Suppressor macrophage treated with lipopolysaccharide for 1 hour (primary cell): Measurements from ENCODE around the gene PDE9A.
"Not testable (repeated sequence)": the region's sequence is repeated elsewhere in the genome, so short reads cannot be mapped to it uniquely, and the experiment has no call there.

Experiments used
- DNase-seq, 3 donors: peaks; one replicate each; pipeline ENCODE4 v3.0.0-alpha.2; 2020 to 2022

PDE9A gene

DNA sequence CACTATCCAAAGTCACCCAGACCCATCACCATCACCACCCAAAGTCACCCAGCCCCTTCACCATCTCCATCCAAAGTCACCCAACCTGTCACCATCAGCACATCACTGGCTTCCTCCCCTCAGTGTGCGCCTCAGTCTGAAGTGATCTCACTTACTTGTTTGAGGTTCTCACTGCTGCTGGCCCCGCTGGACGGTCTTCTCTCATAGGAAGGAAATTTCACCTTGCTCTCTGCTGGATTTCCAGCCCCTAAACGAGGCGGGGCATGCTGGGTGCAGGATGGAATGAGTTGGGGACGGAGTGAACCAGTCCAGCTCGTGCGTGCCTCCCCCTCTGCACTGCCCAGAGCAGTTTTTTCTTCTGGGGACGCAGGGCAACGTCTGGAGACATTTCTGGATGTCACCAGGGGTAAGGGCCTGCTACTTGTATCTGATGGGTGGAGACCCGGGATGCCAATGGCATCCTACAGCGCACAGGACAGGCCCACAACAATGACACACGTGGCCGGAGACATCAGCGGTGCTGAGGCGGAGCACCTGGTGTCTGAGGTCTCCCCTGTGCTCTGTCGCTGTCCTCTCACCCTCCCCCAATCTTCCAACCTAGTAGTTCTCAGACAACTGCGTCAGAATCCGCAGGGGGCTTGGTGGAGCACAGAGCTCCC lies 38.6 kb downstream of the PDE9A start:
- no peak for DNase-seq

DNA sequence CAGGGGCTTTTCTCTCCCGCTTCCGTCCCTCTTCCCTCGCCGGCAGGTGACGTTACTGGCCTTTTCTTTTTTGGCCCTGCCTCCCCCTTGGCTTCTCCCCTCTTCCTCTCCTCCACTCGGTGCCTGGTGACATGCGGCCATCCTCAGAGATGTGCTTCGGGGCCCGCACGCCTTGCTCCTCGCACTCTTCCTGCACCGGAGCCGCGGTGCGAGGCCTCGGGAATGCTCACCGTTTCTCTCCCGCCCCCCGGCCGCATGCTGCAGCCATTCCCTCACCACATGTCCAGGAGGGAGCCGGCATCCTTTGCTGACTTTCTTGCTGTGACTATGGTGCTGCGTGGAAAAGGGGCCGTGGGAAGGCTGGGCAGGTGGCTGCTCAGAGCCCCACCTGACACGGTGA lies 39.3 kb downstream of the PDE9A start:
- no peak for DNase-seq

DNA sequence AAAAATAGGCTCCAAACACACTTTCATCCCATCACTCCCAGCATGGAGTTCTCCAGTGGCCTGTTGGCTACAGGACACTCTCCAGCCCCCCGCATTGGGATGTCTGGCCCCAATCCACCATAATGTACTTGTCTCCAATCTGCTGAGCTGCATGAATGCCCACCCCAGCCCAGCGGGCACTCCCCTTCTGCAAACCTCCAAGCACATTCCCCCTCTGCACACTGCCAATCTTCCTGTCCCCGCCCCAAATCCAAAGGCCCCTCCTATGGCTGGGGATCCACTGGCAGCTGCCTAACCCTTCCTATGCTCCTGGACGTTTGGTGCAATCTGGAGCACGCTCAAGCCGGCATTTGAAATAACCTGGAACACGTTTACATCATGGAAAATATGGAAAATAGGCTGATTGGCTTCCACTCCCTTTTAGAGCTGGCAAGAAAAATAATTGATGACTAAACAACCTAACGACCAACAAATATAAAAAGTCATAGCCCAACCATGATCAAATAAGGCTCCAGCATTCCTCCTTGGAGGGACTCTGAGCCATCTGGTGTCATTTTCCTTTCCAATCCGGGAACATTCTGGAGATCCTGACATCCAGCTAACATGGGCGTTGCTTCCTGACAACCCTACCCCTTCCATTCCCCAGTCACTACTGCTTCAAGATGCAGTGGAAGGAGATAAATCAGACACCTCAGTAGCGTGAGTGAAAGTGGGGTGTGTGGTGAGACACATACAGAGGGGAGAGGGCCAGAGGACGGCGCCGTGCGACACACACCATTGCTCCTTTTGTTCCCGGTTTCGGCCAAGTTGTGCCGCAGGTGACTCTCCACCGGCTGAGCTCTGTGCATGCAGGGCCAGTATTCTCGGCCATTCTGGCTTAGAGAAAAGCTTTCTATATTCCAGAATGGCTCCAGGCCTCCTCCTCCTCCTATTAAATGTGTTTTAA lies 41.6 kb downstream of the PDE9A start:
- no peak for DNase-seq

DNA sequence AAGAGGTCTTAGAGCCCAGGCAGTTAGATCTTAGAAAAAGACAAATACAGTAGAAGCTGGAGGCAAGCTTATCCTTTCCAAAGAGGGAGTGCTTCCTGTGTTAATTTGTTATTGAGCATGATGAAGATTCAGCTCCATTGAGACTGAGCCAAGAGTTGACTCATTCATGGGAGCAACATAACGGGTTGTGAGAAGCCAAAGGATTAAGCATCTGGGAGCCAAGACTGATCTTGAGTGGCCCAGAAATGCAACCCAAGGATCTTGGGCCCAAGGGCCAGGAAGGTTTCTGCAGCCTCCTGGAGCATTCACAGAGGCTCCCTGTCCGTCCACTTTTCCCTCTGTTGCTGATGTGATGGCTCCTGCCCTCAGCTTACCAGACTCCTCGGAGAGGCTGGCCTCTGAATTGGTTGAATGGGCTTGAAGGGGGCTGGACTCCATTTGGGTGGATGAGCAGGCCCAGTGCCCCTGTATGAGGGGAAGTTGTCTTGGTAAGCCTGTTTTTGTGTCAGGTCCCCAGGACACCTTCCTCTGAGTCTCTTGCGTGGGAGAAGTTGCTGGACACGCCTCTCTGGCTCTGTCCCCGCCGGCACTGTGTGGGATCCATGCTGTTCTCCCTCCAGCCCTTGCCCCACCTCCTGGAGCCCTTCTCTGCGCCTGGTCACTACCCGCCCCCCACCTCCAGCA lies 42.4 kb downstream of the PDE9A start:
- DNase-seq: no peak

DNA sequence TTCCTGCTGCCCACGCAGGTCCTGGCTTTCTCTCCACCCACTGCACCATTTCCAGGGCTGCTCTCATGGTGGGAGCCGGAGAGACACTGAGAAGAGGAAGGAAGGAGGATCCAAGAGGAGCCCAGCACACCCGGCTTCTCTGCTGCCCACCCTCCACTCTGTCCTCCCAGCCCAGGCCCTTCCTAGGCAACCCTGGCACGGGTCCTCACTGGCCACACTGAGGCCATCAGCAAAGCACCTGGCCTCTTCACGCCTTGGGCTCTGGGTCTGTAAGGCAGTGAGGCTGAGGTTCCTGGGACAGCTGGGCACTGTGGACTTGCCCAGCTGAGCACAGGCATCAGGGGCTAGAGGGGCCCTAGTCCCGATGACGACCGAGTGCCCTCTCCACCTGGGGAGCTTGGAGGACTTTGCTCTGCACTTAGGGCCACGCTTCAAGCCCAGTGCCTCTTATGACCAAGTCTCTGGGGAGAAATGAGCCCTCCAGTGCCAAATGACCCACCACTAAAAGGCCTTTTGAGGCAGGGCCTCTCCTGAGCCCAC lies 43.1 kb downstream of the PDE9A start:
- DNase-seq: no peak

DNA sequence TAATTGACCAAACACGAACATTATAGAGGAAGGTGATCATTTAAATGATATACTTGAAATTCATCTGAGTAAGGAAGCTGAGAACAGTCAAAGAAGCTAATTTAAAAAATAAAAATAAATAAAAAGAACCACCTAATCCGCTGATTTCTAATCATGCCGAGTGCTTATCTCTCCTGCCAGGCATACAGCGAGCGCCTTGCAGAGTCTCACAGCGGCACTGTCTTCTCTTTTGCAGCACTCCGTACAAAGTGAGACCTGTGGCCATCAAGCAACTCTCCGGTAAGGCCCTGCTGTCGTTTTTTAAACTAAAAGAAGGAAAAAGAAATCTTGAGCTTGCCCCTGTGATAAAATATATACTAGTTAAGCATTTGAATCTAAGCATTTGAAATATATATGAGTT lies 45.3 kb downstream of the PDE9A start:
- no peak for DNase-seq

DNA sequence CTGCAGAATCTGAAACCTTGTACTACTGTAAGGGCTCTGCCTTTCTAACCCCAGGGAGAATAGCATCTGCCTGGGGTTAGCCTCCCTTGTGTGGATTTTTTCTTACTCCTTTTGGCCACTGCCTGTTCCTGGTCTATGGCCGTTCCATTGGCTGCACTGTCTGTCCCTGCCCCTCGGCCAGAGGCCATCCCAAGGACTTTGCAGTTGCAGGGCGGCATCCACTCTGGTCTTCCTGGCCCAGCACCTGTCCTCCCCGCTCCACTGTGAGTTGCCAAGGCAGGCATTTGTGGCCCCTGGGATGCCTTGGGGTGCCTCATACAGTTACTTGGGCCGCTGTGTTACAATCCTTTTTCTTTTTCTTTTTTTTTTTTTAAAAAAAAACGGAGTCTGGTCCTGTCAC lies 45.8 kb downstream of the PDE9A start:
- DNase-seq: no peak

DNA sequence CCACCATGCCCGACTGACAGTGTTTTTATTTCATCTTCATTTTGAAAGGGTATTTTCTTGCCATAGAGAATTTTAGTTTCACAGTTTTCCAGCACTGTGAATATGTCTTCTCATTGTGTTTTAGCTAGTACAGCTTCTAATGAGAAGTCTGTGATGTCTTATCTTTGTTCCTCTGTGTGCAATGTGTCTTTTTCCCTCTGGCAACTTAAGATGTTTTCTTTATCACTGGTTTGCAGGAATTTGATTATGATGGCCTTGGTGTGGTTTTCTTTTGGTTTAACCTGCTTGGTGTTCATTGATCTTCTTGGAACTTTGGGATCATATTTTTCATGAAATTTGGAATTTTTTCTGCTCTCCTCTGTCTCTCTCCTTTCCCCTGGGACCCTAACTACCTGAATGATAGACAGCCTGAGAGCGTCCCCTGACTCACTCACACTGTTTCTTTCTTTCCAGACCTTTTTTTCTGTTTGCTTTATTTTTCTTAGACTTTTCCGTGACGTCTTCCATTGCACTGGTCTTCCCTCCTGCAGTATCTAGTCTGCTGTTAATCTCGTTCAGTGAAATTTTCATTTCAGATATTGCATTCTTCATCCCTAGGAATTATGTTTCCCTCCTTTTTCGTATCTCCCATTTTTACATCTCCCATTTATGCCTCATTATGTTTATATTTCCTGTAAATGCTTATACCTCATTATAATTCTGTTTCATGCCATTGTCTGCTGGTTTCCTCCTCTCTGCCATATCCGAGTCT lies 48.5 kb downstream of the PDE9A start:
- no peak for DNase-seq

DNA sequence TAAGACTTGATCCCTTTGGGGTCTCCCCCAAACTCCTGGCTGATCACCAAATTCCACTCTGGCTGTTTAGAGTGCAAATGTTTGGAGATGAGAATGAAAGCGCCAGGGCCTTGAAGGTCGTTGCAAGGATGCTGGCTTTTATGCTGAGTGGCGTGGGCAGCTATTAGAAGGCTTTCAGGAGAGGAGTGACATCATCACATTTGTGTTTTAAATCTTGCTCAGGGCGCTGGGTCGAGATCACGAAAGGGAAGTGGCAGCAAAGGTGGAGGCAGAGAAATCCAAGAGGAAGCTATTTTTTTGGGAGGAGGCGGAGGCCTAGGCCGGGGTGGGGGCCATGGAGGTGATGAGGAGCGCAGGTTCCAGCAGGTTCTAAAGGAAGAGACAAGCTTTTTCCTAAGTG lies 49.3 kb downstream of the PDE9A start:
- DNase-seq: no peak

DNA sequence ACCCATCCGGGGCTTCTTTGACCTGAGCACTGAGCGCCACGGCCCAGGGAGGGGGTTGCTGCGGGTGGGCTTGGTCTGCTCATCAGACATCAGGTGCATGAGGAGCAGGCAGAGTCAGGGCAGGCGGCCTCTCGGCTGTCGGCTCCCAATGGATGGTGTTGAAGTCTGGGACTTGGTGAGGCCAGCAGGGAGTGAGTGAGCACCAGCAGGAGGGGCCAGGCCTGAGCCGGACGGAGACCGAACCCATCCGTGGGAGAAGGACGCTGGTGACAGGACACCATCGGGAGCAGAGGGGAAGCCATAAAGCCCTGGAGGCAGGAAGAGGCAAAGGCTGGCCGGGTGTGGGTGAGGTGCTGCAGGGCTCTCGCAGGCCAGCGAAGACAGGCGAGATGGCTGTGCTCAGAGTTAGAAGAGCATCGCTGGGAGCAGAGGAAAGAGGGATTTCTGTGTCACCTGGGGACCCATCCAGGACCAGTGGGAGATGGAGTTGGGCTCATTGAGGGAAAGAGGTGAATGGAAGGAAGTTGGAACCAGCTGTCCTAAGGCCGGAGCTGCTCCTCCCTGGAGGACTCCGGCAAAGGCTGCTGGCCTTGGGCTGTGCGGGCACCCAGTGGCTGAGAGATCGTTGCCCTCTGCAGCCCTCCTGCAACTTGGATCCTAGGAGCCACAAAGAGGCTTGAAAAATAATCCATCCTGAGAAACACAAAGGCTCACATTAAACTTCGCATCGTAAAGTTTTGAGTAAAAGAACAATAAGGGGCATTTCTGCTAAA lies 49.9 kb downstream of the PDE9A start:
- DNase-seq: no peak

DNA sequence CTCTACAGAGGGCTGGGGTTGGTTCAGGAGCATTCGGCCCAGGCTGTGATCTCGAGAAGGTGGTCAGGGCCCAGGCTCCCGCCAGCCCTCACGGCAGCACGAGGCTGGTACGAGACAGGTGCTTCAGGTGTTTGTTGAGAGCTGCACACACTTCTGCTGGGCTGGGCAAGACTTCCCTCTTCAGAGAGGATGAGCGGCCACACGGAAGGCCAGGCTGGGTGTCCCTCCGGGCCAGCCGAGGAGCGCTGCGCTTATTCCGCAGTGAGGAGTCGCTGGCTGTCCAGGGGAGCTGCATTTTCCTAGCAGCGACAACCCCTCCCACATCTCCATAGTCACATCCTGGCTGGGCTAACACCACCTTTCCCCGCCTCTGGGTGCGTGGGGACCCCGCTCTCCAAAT lies 50.5 kb downstream of the PDE9A start:
- no peak for DNase-seq

DNA sequence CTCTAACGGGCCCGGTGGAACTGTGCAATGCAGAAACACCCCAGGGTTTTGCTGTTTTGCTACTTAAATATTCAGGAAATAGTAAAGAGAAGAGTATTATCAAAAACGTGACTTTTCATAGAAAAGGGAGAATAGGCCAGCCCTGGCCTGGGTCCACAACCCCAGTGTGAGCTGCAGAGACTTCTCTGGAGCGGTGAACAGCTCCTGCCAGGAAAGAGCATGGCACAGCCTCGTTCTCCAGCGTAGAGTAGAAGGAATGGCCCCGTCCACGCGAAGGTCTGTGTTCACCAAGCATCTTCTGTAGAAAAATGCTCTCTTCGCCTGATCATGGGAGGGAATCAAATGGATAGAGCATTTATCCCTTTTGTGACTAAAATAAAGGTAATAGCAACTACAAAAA lies 51.4 kb downstream of the PDE9A start:
- DNase-seq: no peak

DNA sequence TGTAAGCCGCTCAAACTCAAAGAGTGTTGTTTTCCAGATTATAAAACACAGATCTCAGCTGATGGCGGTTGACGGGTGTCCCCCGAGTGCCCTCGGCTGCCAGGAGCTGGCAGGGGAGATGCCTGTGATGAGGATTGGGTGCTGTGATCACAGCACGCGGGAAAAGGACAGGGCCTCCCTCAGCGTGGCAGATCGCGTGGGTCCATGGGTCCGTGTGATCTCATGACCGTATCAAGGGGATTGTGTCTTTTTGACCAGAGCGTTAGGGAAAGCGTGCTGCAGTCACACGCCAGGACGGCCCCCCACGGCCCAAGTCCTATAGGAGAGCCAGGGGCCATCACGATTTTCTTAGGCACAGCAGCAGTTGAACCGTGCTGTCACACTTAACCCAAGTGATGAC lies 51.9 kb downstream of the PDE9A start:
- DNase-seq: no peak

DNA sequence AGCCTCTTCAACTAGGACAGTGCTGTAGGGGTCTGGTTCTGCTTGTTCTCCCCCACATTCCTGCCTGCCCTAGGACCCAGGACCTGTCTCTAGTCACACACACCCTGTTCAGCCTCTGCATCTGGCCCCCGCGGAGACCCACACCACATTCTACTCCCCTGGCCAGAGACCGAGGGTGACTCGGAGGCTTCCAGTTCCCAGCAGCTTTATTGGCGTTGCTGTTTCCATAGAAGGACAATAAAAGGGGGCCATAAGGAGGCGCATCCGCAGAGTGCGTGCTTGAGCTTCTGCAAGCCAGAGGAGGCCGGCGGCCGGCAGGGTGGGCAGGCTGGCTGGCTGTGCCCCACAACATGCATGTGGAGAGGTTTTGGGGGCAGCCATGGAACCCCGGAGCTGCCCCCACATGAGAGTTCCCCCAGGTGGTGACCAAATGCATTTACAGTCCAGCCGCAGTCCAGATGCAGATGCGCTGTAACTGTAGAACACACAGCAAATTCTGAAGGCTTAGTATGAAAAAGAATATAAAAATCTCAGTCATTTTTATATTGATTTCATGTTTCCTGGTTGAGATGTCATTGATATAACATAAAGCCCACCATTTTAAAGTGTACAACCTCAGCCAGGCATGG lies 52.4 kb downstream of the PDE9A start:
- no peak for DNase-seq

DNA sequence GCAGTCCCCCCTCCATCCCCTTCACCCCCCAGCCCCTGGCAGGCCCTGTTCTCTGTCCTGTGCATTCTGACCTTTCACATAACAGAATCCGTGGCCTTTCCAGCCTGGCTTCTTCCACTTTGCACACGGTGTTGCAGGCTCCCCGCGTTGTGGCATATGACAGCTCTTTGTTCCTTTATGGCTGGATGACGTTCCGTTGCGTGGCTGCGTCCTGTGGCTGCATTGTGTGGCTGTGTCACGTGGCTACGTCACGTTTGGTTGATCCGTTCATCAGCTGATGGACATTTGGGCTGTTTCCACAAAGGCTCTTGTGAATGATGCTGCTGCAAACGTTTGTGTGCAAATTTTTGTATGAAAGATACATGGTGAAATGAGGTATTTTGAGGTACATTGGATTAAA lies 53.3 kb downstream of the PDE9A start:
- DNase-seq: no peak

DNA sequence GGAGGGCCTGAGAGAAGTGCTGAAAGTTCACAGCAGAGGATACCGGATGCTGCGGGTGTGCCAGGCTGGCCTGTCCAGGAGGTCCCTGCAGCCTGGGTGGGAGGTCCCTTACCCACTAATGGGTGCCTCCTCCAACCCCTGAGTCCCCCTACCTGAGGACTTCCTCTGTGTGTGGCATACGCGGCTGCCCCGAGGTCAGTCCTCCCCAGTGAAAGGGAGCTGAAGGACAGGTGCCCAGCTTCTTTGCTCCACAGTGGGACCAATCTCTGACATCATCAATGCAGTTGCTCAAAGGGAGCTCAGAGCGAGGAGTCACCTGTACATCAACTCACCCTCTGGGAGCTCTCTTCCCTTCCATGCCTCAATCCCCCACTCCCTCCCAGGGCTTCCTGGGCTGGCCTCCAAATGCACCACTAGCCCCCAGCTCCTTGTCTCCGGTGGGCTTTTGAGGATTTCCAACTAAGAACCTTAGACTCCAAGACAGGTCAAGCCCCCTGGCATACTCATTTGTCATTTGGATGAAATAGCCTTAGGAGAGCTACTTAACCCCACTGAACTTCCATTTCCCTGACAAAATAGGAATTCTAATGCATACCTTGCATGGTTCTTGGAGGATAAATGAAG lies 53.9 kb downstream of the PDE9A start:
- DNase-seq: no peak

DNA sequence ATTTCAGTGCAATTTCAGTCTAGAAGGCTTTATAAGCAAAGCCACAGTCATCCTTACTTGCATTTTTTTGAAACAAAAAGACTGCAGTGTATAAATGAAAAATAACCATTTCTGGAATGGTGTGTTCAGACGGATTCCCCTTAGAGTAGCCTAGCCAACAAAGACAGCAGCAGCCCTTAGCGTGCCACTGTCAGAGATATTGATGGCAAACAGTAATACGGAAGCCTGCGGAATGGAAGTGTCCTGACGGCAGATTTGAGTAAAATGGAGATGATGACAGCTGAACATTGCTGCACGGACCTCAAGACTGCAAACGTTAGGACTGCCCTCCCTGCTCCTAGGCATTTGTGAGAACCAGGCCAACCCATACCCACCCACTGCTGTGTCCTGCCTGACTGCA lies 54.7 kb downstream of the PDE9A start:
- DNase-seq: no peak

DNA sequence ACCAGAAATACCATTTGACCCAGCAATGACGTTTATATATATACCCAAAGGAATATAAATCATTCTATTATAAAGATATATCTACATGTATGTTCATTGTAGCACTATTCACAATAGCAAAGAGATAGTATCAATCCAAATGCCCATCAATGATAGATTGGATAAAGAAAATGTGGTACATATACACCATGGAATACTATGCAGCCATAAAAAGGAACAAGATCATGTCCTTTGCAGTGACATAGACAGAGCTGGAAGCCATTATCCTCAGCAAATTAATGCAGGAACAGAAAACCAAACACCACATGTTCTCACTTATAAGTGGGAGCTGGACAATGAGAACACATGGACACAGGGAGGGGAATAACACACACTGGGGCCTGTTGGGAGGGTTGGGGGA lies 55.5 kb downstream of the PDE9A start:
- DNase-seq: not testable (repeated sequence)

DNA sequence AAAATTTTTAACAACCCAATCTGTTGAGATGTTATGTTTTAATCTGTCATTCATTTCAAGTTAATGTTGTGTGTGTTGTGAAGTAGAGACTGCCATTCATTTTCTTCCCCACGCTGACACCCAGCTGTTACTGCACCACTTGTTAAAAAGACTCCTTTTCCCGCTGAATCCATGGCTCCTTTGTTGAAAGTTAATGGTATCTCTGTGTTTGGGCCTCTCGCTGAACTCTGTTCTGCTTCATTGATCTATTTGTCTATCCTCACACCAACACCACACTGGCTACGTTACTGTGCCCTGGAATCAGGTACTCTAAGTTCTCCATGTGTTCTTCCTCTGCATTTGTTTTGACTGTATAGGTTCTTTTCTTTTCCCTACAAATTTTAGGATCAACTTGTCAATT lies 58.2 kb downstream of the PDE9A start:
- DNase-seq: no peak

DNA sequence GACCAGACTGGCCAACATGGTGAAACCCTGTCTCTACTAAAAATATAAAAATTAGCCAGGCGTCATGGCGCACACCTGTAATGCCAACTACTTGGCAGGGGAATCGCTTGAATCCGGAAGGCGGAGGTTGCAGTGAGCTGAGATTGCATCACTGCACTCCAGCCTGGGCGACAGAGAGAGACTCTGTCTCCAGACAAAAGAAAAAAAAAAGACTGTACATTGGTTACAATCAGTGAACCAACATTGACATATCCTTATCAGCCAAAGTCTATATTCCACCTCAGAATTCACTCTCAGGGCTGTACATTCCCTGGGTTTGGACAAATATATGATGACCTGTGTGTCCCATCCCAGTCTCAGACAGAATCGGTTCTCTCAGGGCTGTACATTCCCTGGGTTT lies 62.0 kb downstream of the PDE9A start:
- DNase-seq: not testable (repeated sequence)

DNA sequence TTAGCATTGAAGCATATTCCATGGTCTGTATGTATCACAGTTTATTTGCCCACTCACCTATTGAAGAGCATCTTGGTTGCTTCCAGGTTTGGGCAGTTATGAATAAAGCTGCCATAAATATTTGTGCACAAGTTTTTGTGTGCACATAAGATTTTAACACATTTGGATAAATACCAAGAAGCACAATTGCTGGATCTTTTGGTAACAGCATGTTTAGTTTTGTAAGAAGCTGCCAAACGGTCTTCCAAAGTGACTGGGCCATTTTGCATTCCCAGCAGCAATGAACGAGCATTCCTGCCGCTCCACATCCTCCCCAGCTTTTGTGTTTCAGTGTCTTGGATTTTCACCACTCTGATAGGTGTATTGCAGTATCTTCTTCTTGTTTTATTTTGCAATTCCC lies 62.7 kb downstream of the PDE9A start:
- no peak for DNase-seq
